ENCODE results near the gene HLF.

The HLF gene

DNA sequence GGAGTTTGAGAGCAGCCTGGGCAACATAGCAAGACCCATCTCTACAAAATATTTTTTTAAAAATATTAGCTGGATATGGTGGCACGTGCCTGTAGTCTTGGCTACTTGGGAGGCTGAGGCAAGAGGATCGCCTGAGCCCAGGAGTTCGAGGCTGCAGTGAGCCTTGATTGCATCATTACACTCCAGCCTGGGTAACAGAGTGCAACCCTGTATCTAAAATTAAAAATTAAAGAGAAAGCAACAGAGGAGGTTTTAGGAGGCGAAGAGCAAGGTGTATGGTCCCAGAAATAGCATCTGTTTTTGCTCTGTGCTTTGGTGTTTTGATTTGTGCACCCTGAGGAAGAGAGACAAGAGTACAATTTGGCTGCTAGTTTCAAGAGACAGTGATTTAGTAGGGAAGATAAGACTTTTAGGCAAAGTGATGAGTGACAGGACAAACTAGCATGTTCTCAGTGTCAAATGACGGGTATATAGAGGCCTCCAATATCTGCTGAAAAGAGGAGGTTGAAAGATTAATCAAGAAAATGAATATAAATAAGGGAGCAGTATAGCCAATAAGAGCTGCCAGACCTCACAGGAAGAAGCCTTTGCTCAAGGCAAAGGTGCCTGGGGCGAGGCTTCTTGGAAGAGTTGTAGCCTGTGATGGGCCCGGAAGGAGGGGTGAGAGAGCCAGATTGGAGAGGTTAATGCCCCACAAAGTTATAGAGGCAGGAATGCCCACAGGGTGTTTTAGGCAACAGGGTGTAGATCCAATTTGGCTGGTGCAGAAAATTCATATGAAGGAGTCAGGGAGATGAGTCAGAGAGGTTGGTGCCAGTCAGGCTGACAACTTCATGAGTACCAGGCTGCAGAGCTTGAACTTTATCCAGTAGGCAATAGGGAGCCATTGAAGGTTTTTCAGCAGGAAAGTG is 11.4 kb downstream of the HLF start:
- Histone ChIP-seq H3K27ac (replicated peaks) (no peak overlapping the region), H3K4me3 (replicated peaks; ENCODE audit: insufficient read depth, low read length) (no peak overlapping the region), H3K27me3 (ENCODE audit: insufficient read depth, poor library complexity, severe bottlenecking) (peaks cover 7% of the 10 kb centered on the region)
- TF ChIP-seq, protein P1, sequence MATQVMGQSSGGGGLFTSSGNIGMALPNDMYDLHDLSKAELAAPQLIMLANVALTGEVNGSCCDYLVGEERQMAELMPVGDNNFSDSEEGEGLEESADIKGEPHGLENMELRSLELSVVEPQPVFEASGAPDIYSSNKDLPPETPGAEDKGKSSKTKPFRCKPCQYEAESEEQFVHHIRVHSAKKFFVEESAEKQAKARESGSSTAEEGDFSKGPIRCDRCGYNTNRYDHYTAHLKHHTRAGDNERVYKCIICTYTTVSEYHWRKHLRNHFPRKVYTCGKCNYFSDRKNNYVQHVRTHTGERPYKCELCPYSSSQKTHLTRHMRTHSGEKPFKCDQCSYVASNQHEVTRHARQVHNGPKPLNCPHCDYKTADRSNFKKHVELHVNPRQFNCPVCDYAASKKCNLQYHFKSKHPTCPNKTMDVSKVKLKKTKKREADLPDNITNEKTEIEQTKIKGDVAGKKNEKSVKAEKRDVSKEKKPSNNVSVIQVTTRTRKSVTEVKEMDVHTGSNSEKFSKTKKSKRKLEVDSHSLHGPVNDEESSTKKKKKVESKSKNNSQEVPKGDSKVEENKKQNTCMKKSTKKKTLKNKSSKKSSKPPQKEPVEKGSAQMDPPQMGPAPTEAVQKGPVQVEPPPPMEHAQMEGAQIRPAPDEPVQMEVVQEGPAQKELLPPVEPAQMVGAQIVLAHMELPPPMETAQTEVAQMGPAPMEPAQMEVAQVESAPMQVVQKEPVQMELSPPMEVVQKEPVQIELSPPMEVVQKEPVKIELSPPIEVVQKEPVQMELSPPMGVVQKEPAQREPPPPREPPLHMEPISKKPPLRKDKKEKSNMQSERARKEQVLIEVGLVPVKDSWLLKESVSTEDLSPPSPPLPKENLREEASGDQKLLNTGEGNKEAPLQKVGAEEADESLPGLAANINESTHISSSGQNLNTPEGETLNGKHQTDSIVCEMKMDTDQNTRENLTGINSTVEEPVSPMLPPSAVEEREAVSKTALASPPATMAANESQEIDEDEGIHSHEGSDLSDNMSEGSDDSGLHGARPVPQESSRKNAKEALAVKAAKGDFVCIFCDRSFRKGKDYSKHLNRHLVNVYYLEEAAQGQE (IDR thresholded peaks at IDR 0.05; ENCODE audit: insufficient replicate concordance, low read depth), result no peak
- TF ChIP-seq POLR2AphosphoS5 (IDR thresholded peaks at IDR 0.05; ENCODE audit: low read depth) (no peak), GABPA (IDR thresholded peaks at IDR 0.05; ENCODE audit: low read depth) (no peak), SPI1 (IDR thresholded peaks at IDR 0.05; ENCODE audit: borderline replicate concordance, low read depth) (no peak)
- TF ChIP-seq, protein P2, sequence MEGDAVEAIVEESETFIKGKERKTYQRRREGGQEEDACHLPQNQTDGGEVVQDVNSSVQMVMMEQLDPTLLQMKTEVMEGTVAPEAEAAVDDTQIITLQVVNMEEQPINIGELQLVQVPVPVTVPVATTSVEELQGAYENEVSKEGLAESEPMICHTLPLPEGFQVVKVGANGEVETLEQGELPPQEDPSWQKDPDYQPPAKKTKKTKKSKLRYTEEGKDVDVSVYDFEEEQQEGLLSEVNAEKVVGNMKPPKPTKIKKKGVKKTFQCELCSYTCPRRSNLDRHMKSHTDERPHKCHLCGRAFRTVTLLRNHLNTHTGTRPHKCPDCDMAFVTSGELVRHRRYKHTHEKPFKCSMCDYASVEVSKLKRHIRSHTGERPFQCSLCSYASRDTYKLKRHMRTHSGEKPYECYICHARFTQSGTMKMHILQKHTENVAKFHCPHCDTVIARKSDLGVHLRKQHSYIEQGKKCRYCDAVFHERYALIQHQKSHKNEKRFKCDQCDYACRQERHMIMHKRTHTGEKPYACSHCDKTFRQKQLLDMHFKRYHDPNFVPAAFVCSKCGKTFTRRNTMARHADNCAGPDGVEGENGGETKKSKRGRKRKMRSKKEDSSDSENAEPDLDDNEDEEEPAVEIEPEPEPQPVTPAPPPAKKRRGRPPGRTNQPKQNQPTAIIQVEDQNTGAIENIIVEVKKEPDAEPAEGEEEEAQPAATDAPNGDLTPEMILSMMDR (IDR thresholded peaks at IDR 0.05; ENCODE audit: insufficient read depth, low read length), result no peak
- no peak for DNase-seq (ENCODE audit: low read depth in 1 of 2, low spot score in 1 of 2)

DNA sequence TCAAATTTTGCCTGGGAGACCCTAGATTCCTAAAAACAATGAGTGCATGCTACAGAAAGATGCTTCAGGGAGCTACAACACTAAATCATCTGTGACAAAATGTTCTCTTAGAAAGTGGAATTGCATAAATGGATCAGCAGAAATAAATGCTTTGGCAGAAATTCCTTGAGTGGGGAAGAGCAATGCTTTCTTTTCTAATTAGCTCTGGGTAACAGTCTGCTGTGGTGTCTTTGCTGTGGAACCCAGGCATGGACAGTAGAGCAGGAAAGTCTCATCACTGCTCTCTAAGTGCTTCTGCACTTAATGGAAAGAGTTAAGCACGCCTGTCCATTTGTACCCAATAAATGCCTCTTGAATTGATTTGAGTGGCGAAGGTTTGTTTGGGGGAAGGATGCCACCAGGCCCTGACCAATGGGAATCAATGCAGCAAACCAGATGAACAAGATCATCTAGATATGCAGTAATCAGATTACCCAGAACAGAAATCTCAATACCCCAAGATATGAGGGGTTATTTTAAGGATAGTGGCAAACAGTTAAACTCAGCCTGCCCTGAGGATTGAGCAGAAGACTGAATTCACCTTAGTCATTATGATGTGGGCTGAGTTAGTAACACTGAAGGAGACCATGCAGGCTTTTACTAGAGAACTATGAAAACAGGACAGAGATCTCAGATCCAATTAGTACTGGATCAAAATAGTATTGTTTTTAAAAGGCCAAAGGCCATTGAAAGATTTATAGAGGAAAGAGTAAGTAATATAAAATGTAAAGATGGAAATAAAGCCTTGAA is 13.6 kb downstream of the HLF start:
- peaks cover 7% of the 10 kb centered on the region for H3K27me3 ChIP-seq (ENCODE audit: insufficient read depth, poor library complexity, severe bottlenecking)
- H3K27ac ChIP-seq (replicated peaks), result no peak overlapping the region
- H3K4me3 ChIP-seq (replicated peaks; ENCODE audit: insufficient read depth, low read length), result no peak overlapping the region
- TF ChIP-seq, protein P1 (IDR thresholded peaks at IDR 0.05; ENCODE audit: insufficient replicate concordance, low read depth), result no peak
- TF ChIP-seq POLR2AphosphoS5 (IDR thresholded peaks at IDR 0.05; ENCODE audit: low read depth) (no peak), SPI1 (IDR thresholded peaks at IDR 0.05; ENCODE audit: borderline replicate concordance, low read depth) (no peak), GABPA (IDR thresholded peaks at IDR 0.05; ENCODE audit: low read depth) (no peak)
- TF ChIP-seq, protein P2 (IDR thresholded peaks at IDR 0.05; ENCODE audit: insufficient read depth, low read length), result no peak
- no peak for DNase-seq (ENCODE audit: low read depth in 1 of 2, low spot score in 1 of 2)

DNA sequence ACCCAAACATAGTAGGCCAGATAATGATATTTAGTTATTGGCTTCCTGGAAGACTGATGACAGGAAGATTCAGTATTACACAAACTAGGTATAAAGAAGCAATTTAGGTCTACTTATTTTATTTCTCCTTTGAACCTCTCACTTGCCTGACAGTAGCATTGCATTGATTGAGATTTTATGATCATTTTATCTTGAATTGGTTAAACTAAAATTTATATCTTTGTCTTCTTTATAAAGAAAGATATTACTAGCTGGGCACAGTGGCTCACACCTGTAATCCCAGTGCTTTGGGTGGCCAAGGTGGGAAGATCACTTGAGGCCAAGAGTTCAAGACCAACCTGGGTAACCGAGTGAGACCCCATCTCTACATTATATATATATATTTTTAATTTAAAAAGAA is 14.4 kb downstream of the HLF start:
- H3K27me3 ChIP-seq (ENCODE audit: insufficient read depth, poor library complexity, severe bottlenecking), result peaks cover 5% of the 10 kb centered on the region
- no peak for DNase-seq (ENCODE audit: low read depth in 1 of 2, low spot score in 1 of 2)
- TF ChIP-seq SPI1 (IDR thresholded peaks at IDR 0.05; ENCODE audit: borderline replicate concordance, low read depth) (no peak), GABPA (IDR thresholded peaks at IDR 0.05; ENCODE audit: low read depth) (no peak), POLR2AphosphoS5 (IDR thresholded peaks at IDR 0.05; ENCODE audit: low read depth) (no peak)
- TF ChIP-seq, protein P2 (IDR thresholded peaks at IDR 0.05; ENCODE audit: insufficient read depth, low read length), result no peak
- TF ChIP-seq, protein P1 (IDR thresholded peaks at IDR 0.05; ENCODE audit: insufficient replicate concordance, low read depth), result no peak
- no peak overlapping the region for H3K27ac ChIP-seq (replicated peaks)
- H3K4me3 ChIP-seq (replicated peaks; ENCODE audit: insufficient read depth, low read length), result no peak overlapping the region
